Trophoblast cell (in vitro differentiated cells and primary cell): ENCODE data around the gene LOXL3.

Source experiments
- DNase-seq, 2 donors: peaks; one replicate each; pipeline ENCODE4 v3.0.0-alpha.2; 2016
- H2AFZ ChIP-seq: 2 replicates; pipeline ENCODE4 v1.6.1; 2013; ENCODE audit warnings: low read length, moderate library complexity, mild to moderate bottlenecking; ENCODE audit not compliant: insufficient read depth, poor library complexity
- H2AK5ac ChIP-seq: 2 replicates; pipeline ENCODE4 v1.6.1; 2013; ENCODE audit warnings: mild to moderate bottlenecking, low read length
- H2BK120ac ChIP-seq: 2 replicates; pipeline ENCODE4 v1.6.1; 2013; ENCODE audit warnings: low read length, mild to moderate bottlenecking, moderate library complexity; ENCODE audit not compliant: insufficient read depth, poor library complexity
- H2BK12ac ChIP-seq: 2 replicates; pipeline ENCODE4 v1.6.1; 2013; ENCODE audit warnings: mild to moderate bottlenecking, low read length, moderate library complexity
- H2BK5ac ChIP-seq: 2 replicates; pipeline ENCODE4 v1.6.1; 2013; ENCODE audit warnings: low read length, low read depth, moderate library complexity, mild to moderate bottlenecking; ENCODE audit not compliant: poor library complexity
- H3K14ac ChIP-seq: 2 replicates; pipeline ENCODE4 v1.6.1; 2013; ENCODE audit warnings: mild to moderate bottlenecking, low read length
- H3K18ac ChIP-seq: 2 replicates; pipeline ENCODE4 v1.6.1; 2013; ENCODE audit warnings: mild to moderate bottlenecking, low read length
- H3K23ac ChIP-seq: 2 replicates; pipeline ENCODE4 v1.6.1; 2013; ENCODE audit warnings: low read length
- H3K27ac ChIP-seq: 2 replicates; pipeline ENCODE4 v1.5.1; 2013; ENCODE audit warnings: low read depth, mild to moderate bottlenecking, inconsistent platforms, low read length, moderate library complexity
- H3K27me3 ChIP-seq: 2 replicates; pipeline ENCODE4 v1.6.1; 2013; ENCODE audit warnings: inconsistent platforms, mild to moderate bottlenecking, low read length, moderate library complexity; ENCODE audit not compliant: insufficient read depth
- H3K36me3 ChIP-seq, 2 experiments: 1 replicate in 1 of 2; 2 replicates in 1 of 2; pipeline ENCODE4 v1.6.1; 2013; ENCODE audit warnings: low read length in 2 of 2, mild to moderate bottlenecking in 2 of 2, moderate library complexity in 1 of 2; ENCODE audit not compliant: insufficient read depth in 2 of 2, control insufficient read depth in 1 of 2
- H3K4ac ChIP-seq: 2 replicates; pipeline ENCODE4 v1.6.1; 2013; ENCODE audit warnings: low read depth, mild to moderate bottlenecking, low read length, moderate library complexity
- H3K4me1 ChIP-seq, 2 experiments: 1 replicate in 1 of 2; 2 replicates in 1 of 2; pipeline ENCODE4 v1.6.1; 2013; ENCODE audit warnings: low read length in 2 of 2, mild to moderate bottlenecking in 2 of 2, moderate library complexity in 1 of 2; ENCODE audit not compliant: insufficient read depth in 2 of 2, control insufficient read depth in 1 of 2
- H3K4me2 ChIP-seq: 2 replicates; pipeline ENCODE4 v1.6.1; 2013; ENCODE audit warnings: inconsistent platforms, mild to moderate bottlenecking, low read length, moderate library complexity
- H3K4me3 ChIP-seq: 2 replicates; pipeline ENCODE4 v1.5.1; 2013; ENCODE audit warnings: mild to moderate bottlenecking, low read depth, low read length, inconsistent platforms
- H3K79me1 ChIP-seq: one replicate; pipeline ENCODE4 v1.6.1; 2013; ENCODE audit warnings: low read length
- H3K79me2 ChIP-seq: 2 replicates; pipeline ENCODE4 v1.6.1; 2013; ENCODE audit warnings: low read length, mild to moderate bottlenecking; ENCODE audit not compliant: control insufficient read depth, insufficient read depth, poor library complexity
- H3K9ac ChIP-seq: 2 replicates; pipeline ENCODE4 v1.6.1; 2013; ENCODE audit warnings: mild to moderate bottlenecking, low read length
- H3K9me3 ChIP-seq: 2 replicates; pipeline ENCODE4 v1.6.1; 2013; ENCODE audit warnings: low read depth, mild to moderate bottlenecking, control low read depth, inconsistent platforms, low read length; ENCODE audit not compliant: insufficient read depth
- H4K12ac ChIP-seq: 2 replicates; pipeline ENCODE4 v1.6.1; 2013; ENCODE audit warnings: low read depth, mild to moderate bottlenecking, low read length, moderate library complexity
- H4K8ac ChIP-seq: 2 replicates; pipeline ENCODE4 v1.6.1; 2013; ENCODE audit warnings: low read depth, mild to moderate bottlenecking, low read length, moderate library complexity
- H4K91ac ChIP-seq: one replicate; pipeline ENCODE4 v1.6.1; 2013; ENCODE audit warnings: low read depth, mild to moderate bottlenecking, low read length, moderate library complexity
- WGBS: extraction: QIAGEN DNeasy Blood & Tissue Kit; methylation state at CpG from one replicate; pipeline ENCODE4 v1.1.7; 2013; ENCODE audit warnings: missing lambda C conversion rate; ENCODE audit not compliant: insufficient read length, insufficient coverage; ENCODE audit errors: extremely low coverage; 5-methylcytosine and 5-hydroxymethylcytosine counted together

Gene LOXL3

DNA sequence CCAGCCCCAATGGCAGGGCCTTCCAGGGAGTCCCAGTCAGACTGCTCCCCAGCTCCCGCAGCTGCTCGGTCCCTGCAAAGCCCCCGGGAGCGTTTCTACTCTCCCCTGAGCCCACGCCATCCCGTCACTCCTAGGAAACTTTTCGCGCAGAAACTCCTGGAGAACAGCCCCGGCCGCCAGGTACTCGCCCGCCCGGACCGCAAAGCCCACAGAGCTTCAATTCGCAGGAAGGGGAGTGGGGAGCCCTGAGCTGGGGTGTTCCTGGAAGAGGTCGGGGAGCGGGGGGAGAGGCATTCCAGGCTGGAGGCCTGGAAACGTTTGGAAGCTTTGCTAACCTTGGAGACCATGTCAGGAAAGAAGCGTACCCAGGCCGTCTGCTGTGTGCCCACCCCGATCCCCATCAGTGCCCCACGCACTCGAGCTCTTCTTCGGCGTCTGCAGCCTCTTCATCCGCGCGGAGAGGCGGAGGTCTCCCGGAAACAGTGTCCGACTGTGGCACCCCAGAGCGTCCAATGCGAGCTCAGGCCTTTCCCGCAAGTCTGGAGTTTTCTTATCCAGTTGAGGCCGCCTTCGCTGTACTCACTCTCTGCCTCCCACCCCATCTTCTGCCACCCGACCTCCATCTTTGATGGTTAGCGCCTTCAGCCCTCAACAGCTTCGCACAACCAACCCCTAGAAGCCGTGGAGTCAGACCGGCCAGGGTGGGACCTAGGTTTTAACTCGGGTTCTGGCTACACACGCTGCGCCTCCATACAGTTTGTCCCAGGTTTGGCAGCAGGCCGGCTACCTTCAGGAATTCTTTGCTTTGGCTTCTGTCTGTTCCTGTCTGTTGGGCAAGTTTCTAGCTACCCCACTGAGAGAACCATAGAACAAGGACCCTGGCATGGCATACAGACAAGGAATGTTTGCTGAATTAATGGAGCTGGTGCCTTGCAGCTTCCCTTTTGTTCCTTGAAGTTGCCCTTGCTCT lies 50.0 kb downstream of the LOXL3 start:
- Histone ChIP-seq H4K8ac (peak overlapping the region; percentile 94), H2BK12ac (no peak overlapping the region), H3K27me3 (peaks cover 51% of the 10 kb centered on the region), H2BK5ac (no peak overlapping the region), H3K27ac (no peak overlapping the region), H3K4ac (peak overlapping the region; percentile 71), H3K18ac (peak overlapping the region; percentile 28), H2AFZ (peak overlapping the region; percentile 30), H3K4me1 (peaks cover 23 to 28% of the 10 kb centered on the region in 2 experiments), H3K14ac (peak overlapping the region; percentile 86), H2AK5ac (peak overlapping the region; percentile 42), H4K91ac (peak overlapping the region; percentile 81), H3K4me2 (peak overlapping the region; percentile 87), H3K79me1 (peaks cover 28% of the 10 kb centered on the region), H3K79me2 (peaks cover 16% of the 10 kb centered on the region), H3K23ac (no peak overlapping the region), H3K9me3 (peaks cover 2% of the 10 kb centered on the region), H4K12ac (peak overlapping the region; percentile 86), H3K4me3 (peak overlapping the region; percentile 4), H3K36me3 (peaks cover 8 to 11% of the 10 kb centered on the region in 2 experiments), H2BK120ac (peak overlapping the region; percentile 70), H3K9ac (no peak overlapping the region)
- no peak for DNase-seq
- no CpG with 5 or more reads among the region's 45 CpGs for WGBS

DNA sequence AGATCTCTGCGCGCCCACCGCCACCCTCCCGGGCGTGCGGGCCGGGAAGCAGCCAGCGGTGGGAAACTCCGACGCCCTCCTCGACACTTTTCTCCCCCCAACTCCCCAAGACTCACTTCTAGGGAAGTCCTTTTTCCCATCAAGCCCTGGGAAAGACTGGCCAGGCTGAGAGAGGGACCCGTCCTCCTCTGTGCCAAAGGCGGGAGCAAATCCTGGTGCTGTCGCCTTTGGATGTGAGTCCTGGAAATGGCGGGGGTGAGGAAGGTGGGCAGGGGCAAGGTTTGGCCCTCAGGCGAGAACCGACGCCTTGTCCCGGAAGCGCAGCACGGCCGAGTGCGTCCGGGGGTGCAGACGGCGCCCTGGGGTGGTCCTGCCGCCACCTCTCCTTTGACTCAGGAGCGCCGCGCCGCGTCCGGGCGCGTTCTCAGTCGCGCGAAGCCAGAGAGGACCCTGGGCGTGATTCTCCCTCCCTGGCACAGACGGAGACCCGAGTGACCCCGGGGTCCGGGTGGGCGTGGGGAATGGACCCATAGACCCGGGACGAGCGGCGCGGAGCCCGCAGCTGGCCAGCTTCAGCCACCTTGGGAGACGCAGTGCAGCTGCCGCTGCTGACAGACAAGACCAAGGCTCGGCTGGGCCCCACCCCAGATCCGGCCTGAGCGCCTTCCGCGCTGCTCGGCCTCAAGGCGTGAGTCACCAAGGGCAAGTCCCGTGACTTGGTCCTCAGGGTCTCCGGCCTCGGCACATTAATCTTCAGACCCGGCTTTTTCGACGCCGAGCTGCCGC lies 50.8 kb downstream of the LOXL3 start:
- Histone ChIP-seq H3K23ac (no peak overlapping the region), H3K79me2 (peaks cover 14% of the 10 kb centered on the region), H3K14ac (peak overlapping the region; percentile 86), H2BK12ac (peak overlapping the region; percentile 10), H4K8ac (peak overlapping the region; percentile 94), H3K9me3 (peaks cover 4% of the 10 kb centered on the region), H2BK5ac (peak overlapping the region; percentile 4), H2AK5ac (peak overlapping the region; percentile 15), H4K12ac (peak overlapping the region; percentile 92), H2AFZ (peak overlapping the region; percentile 61), H3K18ac (peak overlapping the region; percentile 58), H3K9ac (no peak overlapping the region), H3K27me3 (peaks cover 60% of the 10 kb centered on the region), H3K27ac (no peak overlapping the region), H3K4me1 (peaks cover 32 to 35% of the 10 kb centered on the region in 2 experiments), H3K4ac (peak overlapping the region; percentile 71), H2BK120ac (peak overlapping the region; percentile 70), H3K4me2 (peak overlapping the region; percentile 87), H3K36me3 (peaks cover 8 to 11% of the 10 kb centered on the region in 2 experiments), H3K4me3 (peak overlapping the region; percentile 68), H3K79me1 (peaks cover 29% of the 10 kb centered on the region), H4K91ac (peak overlapping the region; percentile 81)
- DNase-seq = peak; percentile 89
- WGBS = no CpG with 5 or more reads among the region's 67 CpGs

DNA sequence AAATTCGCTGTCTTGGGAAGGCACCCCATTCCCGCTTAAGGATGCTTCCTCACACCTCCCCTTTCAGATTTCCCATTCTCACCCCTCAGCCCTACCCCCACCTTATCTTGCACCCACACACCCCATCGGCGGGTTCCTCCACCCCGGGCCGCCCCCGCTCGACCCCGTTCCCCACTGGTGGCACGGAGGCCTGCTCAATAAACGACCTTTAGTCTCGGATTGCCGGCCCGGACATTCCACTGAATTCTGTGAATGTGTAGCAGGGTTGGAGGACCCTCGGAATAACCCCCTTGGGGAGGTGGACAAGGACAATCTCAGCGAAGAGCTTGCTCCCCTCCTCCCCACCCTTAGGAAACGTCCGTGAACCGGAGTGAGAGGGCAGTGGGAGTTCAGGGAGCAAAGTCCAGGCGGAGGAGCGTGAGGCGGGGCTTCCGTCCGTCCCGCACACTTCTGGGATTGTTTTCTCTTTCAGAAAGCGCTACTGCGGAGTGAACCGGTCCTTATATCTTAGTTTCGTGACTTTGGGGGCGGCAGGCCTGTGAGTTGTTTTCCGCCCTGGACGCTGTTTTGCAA lies 51.5 kb downstream of the LOXL3 start:
- no CpG with 5 or more reads among the region's 32 CpGs for WGBS
- Histone ChIP-seq H2BK12ac (no peak overlapping the region), H3K27ac (no peak overlapping the region), H2BK5ac (no peak overlapping the region), H2AFZ (peak overlapping the region; percentile 61), H3K79me2 (peaks cover 11% of the 10 kb centered on the region), H3K23ac (no peak overlapping the region), H4K91ac (peak overlapping the region; percentile 69), H3K4me3 (peak overlapping the region; percentile 68), H3K79me1 (peaks cover 24% of the 10 kb centered on the region), H3K9me3 (peaks cover 4% of the 10 kb centered on the region), H2BK120ac (no peak overlapping the region), H3K27me3 (peaks cover 67% of the 10 kb centered on the region), H4K8ac (peak overlapping the region; percentile 94), H3K9ac (no peak overlapping the region), H3K4me1 (peaks cover 37 to 40% of the 10 kb centered on the region in 2 experiments), H4K12ac (peak overlapping the region; percentile 92), H3K36me3 (peaks cover 8 to 11% of the 10 kb centered on the region in 2 experiments), H2AK5ac (no peak overlapping the region), H3K4me2 (peak overlapping the region; percentile 87), H3K18ac (peak overlapping the region; percentile 49), H3K4ac (no peak overlapping the region), H3K14ac (peak overlapping the region; percentile 86)
- DNase-seq = peak in 1 of 2 donors; percentile 50
